OCI-LY1 (cell line): ENCODE data around the gene UQCC5.

Source experiments
- H2AFZ ChIP-seq: fragments of 200-600 bp; sonication (generic), shearing (Covaris generic); 2 replicates; pipeline ENCODE4 v1.6.0; 2014; ENCODE audit warnings: antibody characterized with exemption, mild to moderate bottlenecking, low read length
- H3F3A ChIP-seq: fragments of 200-600 bp; sonication (generic), shearing (Covaris generic); 2 replicates; pipeline ENCODE4 v1.6.0; 2014; ENCODE audit warnings: mild to moderate bottlenecking, antibody characterized with exemption, low read length, moderate library complexity; ENCODE audit not compliant: insufficient read depth
- H3K27ac ChIP-seq: fragments of 200-600 bp; sonication (generic); 2 replicates; pipeline ENCODE4 v1.5.1; 2014; ENCODE audit warnings: low read length, mixed run types, mild to moderate bottlenecking, low read depth; ENCODE audit not compliant: poor library complexity, severe bottlenecking
- H3K27me3 ChIP-seq: fragments of 200-600 bp; sonication (generic); 2 replicates; pipeline ENCODE4 v1.6.0; 2014; ENCODE audit warnings: antibody characterized with exemption, mild to moderate bottlenecking, low read length, moderate library complexity; ENCODE audit not compliant: insufficient read depth
- H3K36me3 ChIP-seq: fragments of 200-600 bp; sonication (generic); 2 replicates; pipeline ENCODE4 v1.6.1; 2014; ENCODE audit warnings: mild to moderate bottlenecking, antibody characterized with exemption, low read length, moderate library complexity, mixed read lengths; ENCODE audit not compliant: insufficient read depth
- H3K4me1 ChIP-seq: fragments of 200-600 bp; sonication (generic); 2 replicates; pipeline ENCODE4 v1.5.1; 2014; ENCODE audit warnings: mild to moderate bottlenecking, low read length, moderate library complexity; ENCODE audit not compliant: insufficient read depth, severe bottlenecking
- H3K4me2 ChIP-seq: fragments of 200-600 bp; sonication (generic), shearing (Covaris generic); 2 replicates; pipeline ENCODE4 v1.6.1; 2014; ENCODE audit warnings: low read length
- H3K4me3 ChIP-seq: fragments of 200-600 bp; sonication (generic); 2 replicates; pipeline ENCODE4 v1.5.1; 2014; ENCODE audit warnings: low read length, low read depth, mild to moderate bottlenecking, mixed read lengths; ENCODE audit not compliant: poor library complexity, severe bottlenecking
- H3K79me2 ChIP-seq: fragments of 200-600 bp; shearing (Covaris generic); 2 replicates; pipeline ENCODE4 v1.6.1; 2016; ENCODE audit warnings: mixed run types, low read length, mixed read lengths; ENCODE audit not compliant: insufficient read depth
- H3K9ac ChIP-seq: fragments of 200-600 bp; sonication (generic), shearing (Covaris generic); 2 replicates; pipeline ENCODE4 v1.6.1; 2014; ENCODE audit warnings: mild to moderate bottlenecking, low read length, mixed read lengths
- H3K9me2 ChIP-seq: fragments of 200-600 bp; sonication (generic), shearing (Covaris generic); 2 replicates; pipeline ENCODE4 v1.6.1; 2014; ENCODE audit warnings: low read depth, mild to moderate bottlenecking, low read length, mixed read lengths
- H3K9me3 ChIP-seq: fragments of 200-600 bp; shearing (Covaris generic); 2 replicates; pipeline ENCODE4 v1.6.1; 2014; ENCODE audit warnings: low read length, mixed read lengths
- H4K20me1 ChIP-seq: fragments of 200-600 bp; sonication (generic), shearing (Covaris generic); 2 replicates; pipeline ENCODE4 v1.6.0; 2016; ENCODE audit warnings: mild to moderate bottlenecking, low read length; ENCODE audit not compliant: insufficient read depth
- CTCF ChIP-seq: fragments of 200-600 bp; sonication (generic), shearing (Covaris generic); IDR thresholded peaks from 2 replicates; pipeline ENCODE4 v1.5.1; 2017; ENCODE audit warnings: mild to moderate bottlenecking, antibody characterized with exemption, low read length, moderate library complexity, mixed read lengths
- EZH2 ChIP-seq: fragments of 200-600 bp; sonication (generic), shearing (Covaris generic); IDR thresholded peaks from 2 replicates; pipeline ENCODE4 v1.8.0; 2017; ENCODE audit warnings: borderline replicate concordance, mixed run types, mild to moderate bottlenecking, antibody characterized with exemption, low read length, moderate library complexity, mixed read lengths

UQCC5 gene

GRCh38 chr3:52516509-52517195, 19.8 kb upstream of the UQCC5 start:
- H3K9ac ChIP-seq: no peak overlapping the region
- H3F3A ChIP-seq: no peaks in the 10 kb centered on the region
- no peaks in the 10 kb centered on the region for H4K20me1 ChIP-seq
- TF ChIP-seq CTCF (no peak), EZH2 (no peak)
- H3K9me2 ChIP-seq: no peaks in the 10 kb centered on the region
- no peak overlapping the region for H3K27ac ChIP-seq
- no peak overlapping the region for H2AFZ ChIP-seq
- H3K4me3 ChIP-seq: no peak overlapping the region
- peaks cover 11% of the 10 kb centered on the region; the same call in 1 of the 2 replicates for H3K27me3 ChIP-seq
- H3K36me3 ChIP-seq: no peaks in the 10 kb centered on the region
- H3K4me1 ChIP-seq: no peaks in the 10 kb centered on the region
- H3K79me2 ChIP-seq: no peaks in the 10 kb centered on the region
- H3K4me2 ChIP-seq: no peak overlapping the region
- no peaks in the 10 kb centered on the region for H3K9me3 ChIP-seq

- Histone ChIP-seq H3K79me2 (no peaks in the 10 kb centered on the region), H3K9me3 (no peaks in the 10 kb centered on the region), H3K9me2 (no peaks in the 10 kb centered on the region), H3K4me2 (no peak overlapping the region), H3K36me3 (0 out of 2 replicates have a peak, but pooled peaks cover 4% of the 10 kb centered on the region), H3K9ac (no peak overlapping the region), H2AFZ (no peak overlapping the region), H3K27ac (no peak overlapping the region), H3K4me3 (no peak overlapping the region), H3F3A (no peaks in the 10 kb centered on the region), H3K4me1 (no peaks in the 10 kb centered on the region), H3K27me3 (peaks cover 11% of the 10 kb centered on the region; the same call in 1 of the 2 replicates), H4K20me1 (no peaks in the 10 kb centered on the region)
- TF ChIP-seq EZH2 (no peak), CTCF (no peak)
Observed at GRCh38 chr3:52517796-52518722, 18.3 kb upstream of the UQCC5 start.

GRCh38 chr3:52518723-52519444, 17.5 kb upstream of the UQCC5 start:
- Histone ChIP-seq H3K9me3 (no peaks in the 10 kb centered on the region), H3K9ac (no peak overlapping the region), H3F3A (no peaks in the 10 kb centered on the region), H3K27ac (no peak overlapping the region), H4K20me1 (no peaks in the 10 kb centered on the region), H3K79me2 (no peaks in the 10 kb centered on the region), H3K4me3 (no peak overlapping the region), H3K4me2 (no peak overlapping the region), H3K9me2 (no peaks in the 10 kb centered on the region), H2AFZ (no peak overlapping the region), H3K36me3 (peaks cover 6% of the 10 kb centered on the region), H3K4me1 (no peaks in the 10 kb centered on the region), H3K27me3 (peaks cover 9% of the 10 kb centered on the region; the same call in 1 of the 2 replicates)
- TF ChIP-seq CTCF: no peak
- TF ChIP-seq EZH2: no peak
